IMR-90 (cell line): ENCODE data around the gene KLHL40. TPM values are rescaled to one million over a fixed set of nuclear protein-coding genes. Genes with fewer than 3 reads are reported as not detected.

Experiments
- ATAC-seq: fragments of 200-7000 bp; cut with Tn5 transposase; 2 replicates; pipeline ENCODE4 v1.9.1; 2020; ENCODE audit warnings: low read depth, mild to moderate bottlenecking, moderate library complexity
- BruUV-seq: library from RNA; stranded (reverse); fragments of 400-500 nt; replicated peaks from 2 replicates; lab custom pipeline; 2021; lab: Mats Ljungman, UMichigan
- CTCF ChIA-PET: fragments of 300-600 bp; formaldehyde crosslinking; extraction: SDS; loops from one replicate; lab custom pipeline; 2021; ENCODE audit warnings: antibody characterized with exemption; lab: Yijun Ruan, JAX
- POLR2A ChIA-PET: fragments of 300-600 bp; sonication (Branson Sonifier 250); formaldehyde crosslinking; loops from one replicate; lab custom pipeline; 2022; ENCODE audit warnings: antibody characterized with exemption; ENCODE audit not compliant: unreplicated experiment; lab: Charles Lee
- DNase-seq: peaks from one replicate; pipeline ENCODE4 v3.0.0; 2013
- H2AFZ ChIP-seq: replicated peaks from 2 replicates; pipeline ENCODE3; 2013; ENCODE audit warnings: low read length, mild to moderate bottlenecking; ENCODE audit not compliant: poor library complexity
- H2AK5ac ChIP-seq: 2 replicates; pipeline ENCODE4 v1.6.1; 2013; ENCODE audit warnings: low read depth, low read length, inconsistent platforms
- H2AK9ac ChIP-seq: replicated peaks from 2 replicates; pipeline ENCODE3; 2013; ENCODE audit warnings: mild to moderate bottlenecking, low read depth, low read length, moderate library complexity; ENCODE audit not compliant: poor library complexity
- H2BK120ac ChIP-seq: 2 replicates; pipeline ENCODE4 v1.6.1; 2013; ENCODE audit warnings: low read depth, low read length, inconsistent platforms
- H2BK15ac ChIP-seq: 3 replicates; pipeline ENCODE4 v1.6.1; 2013; ENCODE audit warnings: low read depth, low read length, inconsistent platforms
- H2BK20ac ChIP-seq: 2 replicates; pipeline ENCODE4 v1.6.1; 2013; ENCODE audit warnings: low read depth, mild to moderate bottlenecking, inconsistent platforms, low read length, moderate library complexity
- H2BK5ac ChIP-seq: 2 replicates; pipeline ENCODE4 v1.6.1; 2013; ENCODE audit warnings: mild to moderate bottlenecking, low read depth, low read length, inconsistent platforms; ENCODE audit not compliant: poor library complexity, severe bottlenecking
- H3K14ac ChIP-seq: replicated peaks from 2 replicates; pipeline ENCODE4 v1.6.1; 2013; ENCODE audit warnings: low read depth, low read length, inconsistent platforms
- H3K18ac ChIP-seq: 2 replicates; pipeline ENCODE4 v1.6.1; 2013; ENCODE audit warnings: low read depth, low read length, control low read depth
- H3K23ac ChIP-seq: 2 replicates; pipeline ENCODE4 v1.6.1; 2013; ENCODE audit warnings: low read depth, low read length, inconsistent platforms
- H3K27ac ChIP-seq: 2 replicates; pipeline ENCODE4 v1.5.1; 2013; ENCODE audit warnings: mild to moderate bottlenecking, control low read depth, low read length; ENCODE audit not compliant: insufficient read depth
- H3K27me3 ChIP-seq: 2 replicates; pipeline ENCODE4 v1.6.1; 2013; ENCODE audit warnings: low read length; ENCODE audit not compliant: control insufficient read depth, insufficient read depth
- H3K36me3 ChIP-seq: 2 replicates; pipeline ENCODE4 v1.6.1; 2013; ENCODE audit warnings: low read length, mixed read lengths; ENCODE audit not compliant: control insufficient read depth, insufficient read depth
- H3K4ac ChIP-seq: 2 replicates; pipeline ENCODE4 v1.6.1; 2013; ENCODE audit warnings: low read depth, low read length, inconsistent platforms
- H3K4me1 ChIP-seq: 2 replicates; pipeline ENCODE4 v1.6.1; 2013; ENCODE audit warnings: low read length, mixed read lengths; ENCODE audit not compliant: control insufficient read depth, insufficient read depth
- H3K4me2 ChIP-seq: 2 replicates; pipeline ENCODE4 v1.6.1; 2013; ENCODE audit warnings: low read depth, mild to moderate bottlenecking, control low read depth, low read length, moderate library complexity
- H3K4me3 ChIP-seq: 2 replicates; pipeline ENCODE4 v1.5.1; 2013; ENCODE audit warnings: low read depth, mild to moderate bottlenecking, control low read depth, low read length, moderate library complexity; ENCODE audit not compliant: insufficient read depth
- H3K56ac ChIP-seq: 2 replicates; pipeline ENCODE4 v1.6.1; 2013; ENCODE audit warnings: low read length, inconsistent platforms; ENCODE audit not compliant: insufficient read depth; ENCODE audit errors: extremely low read depth
- H3K79me1 ChIP-seq, 2 experiments: 2 replicates each; pipeline ENCODE4 v1.6.1; 2013; ENCODE audit warnings: low read length in 2 of 2, inconsistent platforms in 1 of 2, low read depth in 1 of 2
- H3K9ac ChIP-seq: 2 replicates; pipeline ENCODE4 v1.6.1; 2013; ENCODE audit warnings: low read depth, low read length, control low read depth
- H3K9me1 ChIP-seq: 2 replicates; pipeline ENCODE4 v1.6.1; 2013; ENCODE audit warnings: low read length, inconsistent platforms; ENCODE audit not compliant: insufficient read depth
- H3K9me3 ChIP-seq: 2 replicates; pipeline ENCODE4 v1.6.1; 2013; ENCODE audit warnings: low read length; ENCODE audit not compliant: control insufficient read depth, insufficient read depth
- H4K20me1 ChIP-seq: 2 replicates; pipeline ENCODE4 v1.6.1; 2013; ENCODE audit warnings: low read length, inconsistent platforms; ENCODE audit not compliant: insufficient read depth
- H4K5ac ChIP-seq: 2 replicates; pipeline ENCODE4 v1.6.1; 2013; ENCODE audit warnings: mild to moderate bottlenecking, low read depth, low read length, control low read depth
- H4K8ac ChIP-seq, 2 experiments: 2 replicates each; pipeline ENCODE4 v1.6.1; 2013; ENCODE audit warnings: low read depth in 2 of 2, low read length in 2 of 2, control low read depth in 1 of 2, inconsistent platforms in 1 of 2
- H4K91ac ChIP-seq: 2 replicates; pipeline ENCODE4 v1.6.1; 2013; ENCODE audit warnings: low read depth, low read length, inconsistent platforms; ENCODE audit not compliant: insufficient read depth
- CEBPB ChIP-seq: IDR thresholded peaks from 2 replicates; pipeline ENCODE4 v1.6.1; 2012; ENCODE audit warnings: low read depth, low read length, improper control_type of control experiment
- CHD1 ChIP-seq: IDR thresholded peaks from 2 replicates; pipeline ENCODE4 v1.6.1; 2012; ENCODE audit warnings: low read depth, low read length, improper control_type of control experiment
- FOS ChIP-seq: fragments of 150-350 bp; IDR thresholded peaks from 2 replicates; pipeline ENCODE4 v1.6.1; 2016; ENCODE audit warnings: low read depth, low read length
- MAFK ChIP-seq: IDR thresholded peaks from 2 replicates; pipeline ENCODE4 v1.6.1; 2012; ENCODE audit warnings: low read depth, low read length, improper control_type of control experiment
- MAZ ChIP-seq: IDR thresholded peaks from 2 replicates; pipeline ENCODE4 v1.6.1; 2012; ENCODE audit warnings: low read depth, mild to moderate bottlenecking, low read length, improper control_type of control experiment, moderate library complexity, borderline replicate concordance
- MXI1 ChIP-seq: IDR thresholded peaks from 2 replicates; pipeline ENCODE4 v1.6.1; 2012; ENCODE audit warnings: low read depth, mild to moderate bottlenecking, low read length, moderate library complexity, borderline replicate concordance
- NFE2L2 ChIP-seq: fragments of 150-350 bp; IDR thresholded peaks from 2 replicates; pipeline ENCODE4 v1.6.1; 2016; ENCODE audit warnings: low read depth, mild to moderate bottlenecking, low read length
- POLR2A ChIP-seq: IDR thresholded peaks from 2 replicates; pipeline ENCODE4 v1.6.1; 2012; ENCODE audit warnings: mild to moderate bottlenecking, low read depth, low read length
- RAD21 ChIP-seq: IDR thresholded peaks from 2 replicates; pipeline ENCODE4 v1.6.1; 2012; ENCODE audit warnings: low read length, improper control_type of control experiment
- RCOR1 ChIP-seq: IDR thresholded peaks from 2 replicates; pipeline ENCODE4 v1.6.1; 2012; ENCODE audit warnings: mild to moderate bottlenecking, low read length, improper control_type of control experiment; ENCODE audit not compliant: insufficient replicate concordance
- RFX5 ChIP-seq: IDR thresholded peaks from 2 replicates; pipeline ENCODE4 v1.8.0; 2012; ENCODE audit warnings: low read depth, mild to moderate bottlenecking, low read length, moderate library complexity
- SMC3 ChIP-seq: fragments of 150-350 bp; IDR thresholded peaks from 2 replicates; pipeline ENCODE4 v1.6.1; 2016; ENCODE audit warnings: low read depth, mild to moderate bottlenecking, antibody characterized with exemption, low read length, moderate library complexity
- WGBS, 2 experiments: methylation state at CpG; one replicate each; pipeline versions ENCODE4 v1.1.5 to v1.1.7; 2013; ENCODE audit warnings: missing lambda C conversion rate in 2 of 2; ENCODE audit not compliant: insufficient read length in 1 of 2; ENCODE audit errors: extremely low coverage in 2 of 2; 5-methylcytosine and 5-hydroxymethylcytosine counted together
- dilution Hi-C: fragments of 300-500 bp; cut with HindIII; formaldehyde crosslinking; loops from one replicate; pipeline ENCODE4 v1.14.3; 2018; ENCODE audit warnings: low sequenced_read_pairs; ENCODE audit not compliant: unreplicated experiment
- in situ Hi-C: fragments of 300-500 bp; cut with MboI; formaldehyde crosslinking; loops from 3 replicates; pipeline ENCODE4 v1.14.3; 2019; ENCODE audit warnings: low sequenced_read_pairs, inconsistent platforms, mixed read lengths
- intact Hi-C: fragments of 100-400 bp; cut with micrococcal nuclease; formaldehyde crosslinking; loops from 2 replicates; pipeline ENCODE4 v1.10.0; 2022
- polyA plus RNA-seq, 3 experiments: library from polyadenylated mRNA; depleted of rRNA; stranded (reverse); fragments of >200 nt; gene quantifications; 2 replicates each; pipeline ENCODE4 v1.2.3, GENCODE V29; 2012; ENCODE audit warnings: low replicate concordance in 1 of 3
- total RNA-seq: library from RNA; depleted of rRNA; stranded (reverse); fragments of >200 nt; gene quantifications from 2 replicates; pipeline ENCODE4 v1.2.3, GENCODE V29; 2012
- TF ChIP-seq, protein P1 (sequence below): fragments of 150-350 bp; IDR thresholded peaks from 2 replicates; pipeline ENCODE4 v1.6.1; 2017; ENCODE audit warnings: mild to moderate bottlenecking, antibody characterized with exemption, low read length, low read depth
- TF ChIP-seq, protein P2 (sequence below): conservative IDR thresholded peaks from 2 replicates; pipeline ENCODE4 v1.5.1; 2012; ENCODE audit warnings: mild to moderate bottlenecking, low read depth, low read length, improper control_type of control experiment

The KLHL40 gene
- total and polyA plus RNA-seq, 2 of the 4 experiments (the other 2 are of a cell fraction) = not detected

DNA sequence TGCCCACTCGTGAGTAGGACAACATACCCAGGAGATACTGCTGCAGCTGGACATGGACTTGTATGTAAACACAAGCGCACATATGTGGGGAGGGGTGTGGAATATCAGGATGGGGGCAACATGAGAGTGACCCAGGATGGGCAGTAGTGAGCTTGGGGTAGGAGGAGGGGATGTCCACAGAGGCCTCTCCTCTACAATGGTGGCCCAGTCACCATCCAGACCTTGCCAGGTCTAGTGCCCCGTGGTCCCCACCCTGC is 32.1 kb upstream of the KLHL40 start:
- no CpG with 5 or more reads among the region's 3 CpGs for WGBS, 2 experiments
- Histone ChIP-seq H4K8ac (peak overlapping the region; percentile 52 to 83; a peak in 3 of 4 replicates), H3K4me1 (peaks cover 35% of the 10 kb centered on the region), H4K5ac (peak overlapping the region; percentile 28), H2BK15ac (peak overlapping the region; percentile 52; the same call in 1 of the 3 replicates), H2AFZ (peak overlapping the region; percentile 92), H3K9me1 (peaks cover 45% of the 10 kb centered on the region), H4K20me1 (peaks cover 32% of the 10 kb centered on the region), H3K18ac (peak overlapping the region; percentile 26), H3K27ac (peak overlapping the region; percentile 77), H3K9me3 (no peaks in the 10 kb centered on the region), H3K56ac (0 out of 2 replicates have a peak overlapping the region, but pooled peaks have one; percentile 29), H3K9ac (peak overlapping the region; percentile 85), H2BK5ac (peak overlapping the region; percentile 77), H2AK5ac (peak overlapping the region; percentile 88), H2AK9ac (peak overlapping the region; percentile 94), H3K27me3 (no peaks in the 10 kb centered on the region), H2BK20ac (peak overlapping the region; percentile 32), H3K36me3 (peaks cover 5% of the 10 kb centered on the region), H3K4ac (peak overlapping the region; percentile 87), H2BK120ac (peak overlapping the region; percentile 68), H3K14ac (peak overlapping the region; percentile 72), H3K23ac (peak overlapping the region; percentile 81), H3K79me1 (peaks cover 31 to 80% of the 10 kb centered on the region in 2 experiments), H3K4me3 (peak overlapping the region; percentile 70), H4K91ac (peak overlapping the region; percentile 88), H3K4me2 (peak overlapping the region; percentile 95)
- TF ChIP-seq RFX5 (no peak), NFE2L2 (no peak), POLR2A (no peak), RCOR1 (no peak), RAD21 (no peak), CHD1 (no peak), MAZ (no peak), CEBPB (no peak), FOS (no peak), SMC3 (no peak), MXI1 (no peak), MAFK (no peak)
- TF ChIP-seq, protein P1, sequence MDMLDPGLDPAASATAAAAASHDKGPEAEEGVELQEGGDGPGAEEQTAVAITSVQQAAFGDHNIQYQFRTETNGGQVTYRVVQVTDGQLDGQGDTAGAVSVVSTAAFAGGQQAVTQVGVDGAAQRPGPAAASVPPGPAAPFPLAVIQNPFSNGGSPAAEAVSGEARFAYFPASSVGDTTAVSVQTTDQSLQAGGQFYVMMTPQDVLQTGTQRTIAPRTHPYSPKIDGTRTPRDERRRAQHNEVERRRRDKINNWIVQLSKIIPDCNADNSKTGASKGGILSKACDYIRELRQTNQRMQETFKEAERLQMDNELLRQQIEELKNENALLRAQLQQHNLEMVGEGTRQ = no peak
- TF ChIP-seq, protein P2, sequence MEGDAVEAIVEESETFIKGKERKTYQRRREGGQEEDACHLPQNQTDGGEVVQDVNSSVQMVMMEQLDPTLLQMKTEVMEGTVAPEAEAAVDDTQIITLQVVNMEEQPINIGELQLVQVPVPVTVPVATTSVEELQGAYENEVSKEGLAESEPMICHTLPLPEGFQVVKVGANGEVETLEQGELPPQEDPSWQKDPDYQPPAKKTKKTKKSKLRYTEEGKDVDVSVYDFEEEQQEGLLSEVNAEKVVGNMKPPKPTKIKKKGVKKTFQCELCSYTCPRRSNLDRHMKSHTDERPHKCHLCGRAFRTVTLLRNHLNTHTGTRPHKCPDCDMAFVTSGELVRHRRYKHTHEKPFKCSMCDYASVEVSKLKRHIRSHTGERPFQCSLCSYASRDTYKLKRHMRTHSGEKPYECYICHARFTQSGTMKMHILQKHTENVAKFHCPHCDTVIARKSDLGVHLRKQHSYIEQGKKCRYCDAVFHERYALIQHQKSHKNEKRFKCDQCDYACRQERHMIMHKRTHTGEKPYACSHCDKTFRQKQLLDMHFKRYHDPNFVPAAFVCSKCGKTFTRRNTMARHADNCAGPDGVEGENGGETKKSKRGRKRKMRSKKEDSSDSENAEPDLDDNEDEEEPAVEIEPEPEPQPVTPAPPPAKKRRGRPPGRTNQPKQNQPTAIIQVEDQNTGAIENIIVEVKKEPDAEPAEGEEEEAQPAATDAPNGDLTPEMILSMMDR = no peak
- dilution Hi-C loops = no loop called here
- no TSS peak for BruUV-seq
- ATAC-seq (peak; percentile 2), DNase-seq (no peak)
- in situ Hi-C loops = no loop called here
- POLR2A ChIA-PET = no interaction called here
- CTCF ChIA-PET = interaction anchor here (1.3 to 2.5 kb wide), 2 partner anchors 11 to 15 kb away, joined by 4 to 5 read pairs; no protein-coding TSS in a partner anchor
- intact Hi-C loops = loop anchor here (2.0 to 5.0 kb wide), 2 partner anchors 51 to 92 kb away; partner anchors contain the start of gene NKTR
